CD4-positive, alpha-beta T cell treated with Interferon alpha-2 for 1 hour (primary cell): ENCODE data around the gene PGAM4.
"Not testable (repeated sequence)": the region's sequence is repeated elsewhere in the genome, so short reads cannot be mapped to it uniquely, and the experiment has no call there.

ENCODE experiments used
- DNase-seq, 2 donors: peaks; one replicate each; pipeline ENCODE4 v3.0.0-alpha.2; 2020 to 2022

The PGAM4 gene

DNA sequence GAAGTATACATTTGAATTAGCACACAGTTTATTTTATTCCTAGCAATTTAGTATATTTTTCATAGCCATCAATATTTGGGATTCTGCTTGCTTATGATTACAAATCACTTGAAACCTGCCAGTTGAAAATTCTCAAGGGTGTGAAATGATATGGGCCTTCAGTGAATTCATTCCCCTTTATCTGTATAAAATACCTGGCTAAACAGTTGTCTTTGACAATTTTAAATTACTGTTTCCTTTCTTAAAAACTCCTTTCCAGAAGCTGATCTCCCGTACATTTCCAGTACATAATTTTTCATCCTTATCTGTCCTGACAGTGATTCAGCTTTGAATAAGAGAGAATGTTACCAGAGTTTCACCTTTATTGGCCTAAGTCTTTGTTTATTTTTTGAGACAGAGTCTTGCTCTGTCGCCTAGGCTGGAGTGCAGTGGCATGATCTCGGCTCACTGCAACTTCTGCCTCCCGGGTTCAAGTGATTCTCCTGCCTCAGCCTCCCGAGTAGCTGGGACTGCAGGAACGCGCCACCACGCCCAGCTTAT lies 45.0 kb downstream of the PGAM4 start:
- no peak for DNase-seq

DNA sequence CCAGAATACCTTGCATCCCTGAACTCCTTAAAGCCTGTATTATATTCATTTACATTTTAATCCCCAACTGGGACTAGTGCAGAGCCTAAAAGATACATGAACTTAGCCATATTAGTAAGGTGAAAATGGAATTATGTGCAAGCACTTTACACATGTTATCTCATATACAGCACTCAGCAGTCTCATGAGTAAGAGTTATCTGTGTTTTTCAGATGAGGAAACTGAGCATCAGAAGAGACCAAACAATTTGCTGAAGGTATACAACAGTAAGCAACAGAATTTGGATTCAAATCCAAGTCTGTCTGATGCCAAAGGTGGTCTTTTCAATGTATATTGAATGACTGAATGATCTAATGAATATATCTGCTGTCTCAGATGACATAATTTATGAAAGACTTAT lies 46.7 kb downstream of the PGAM4 start:
- DNase-seq: no peak

DNA sequence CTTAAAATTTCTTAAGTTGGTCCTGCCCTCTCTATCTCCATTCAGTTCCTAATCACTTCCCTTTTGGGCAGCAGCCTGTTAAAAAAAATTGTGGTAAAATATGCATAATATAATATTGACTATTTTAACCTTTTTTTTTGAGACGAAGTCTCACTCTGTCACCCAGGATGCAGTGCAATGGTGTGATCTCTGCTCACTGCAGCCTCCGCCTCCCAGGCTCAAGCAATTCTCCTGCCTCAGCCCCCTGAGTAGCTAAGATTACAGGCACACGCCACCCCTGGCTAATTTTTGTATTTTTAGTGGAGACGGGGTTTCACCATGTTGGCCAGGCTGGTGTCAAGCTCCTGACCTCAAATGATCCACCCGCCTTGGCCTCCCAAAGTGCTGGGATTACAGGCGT lies 50.1 kb downstream of the PGAM4 start:
- not testable (repeated sequence) for DNase-seq

DNA sequence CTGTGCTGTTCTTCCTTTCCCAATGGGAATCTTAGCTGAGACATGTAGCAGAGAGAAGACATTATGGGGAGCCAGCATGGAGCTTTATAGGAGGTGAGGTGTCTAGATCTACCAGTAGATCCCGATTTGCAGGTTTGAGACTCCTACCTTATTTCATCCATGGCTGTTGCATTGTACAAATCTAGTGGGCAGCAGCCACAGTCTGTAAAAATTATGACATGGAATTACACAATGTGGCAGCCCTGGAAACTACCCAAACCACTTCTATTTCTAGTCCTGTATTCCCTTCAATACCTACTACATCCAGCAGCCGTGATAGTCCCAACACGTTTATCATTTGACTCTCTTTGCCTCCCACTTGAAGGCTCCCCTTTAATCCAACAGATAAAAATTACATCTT lies 50.9 kb downstream of the PGAM4 start:
- DNase-seq: no peak
